GM12878 (cell line): Measurements from ENCODE around the gene ACSL4. TPM values are rescaled to one million over a fixed set of nuclear protein-coding genes. Genes with fewer than 3 reads are reported as not detected.

Experiments used
- ATAC-seq: fragments of 200-7000 bp; cut with Tn5 transposase; 3 replicates; pipeline ENCODE4 v1.9.1; 2020; ENCODE audit warnings: mild to moderate bottlenecking, moderate library complexity
- BruUV-seq: library from RNA; stranded (reverse); fragments of 400-500 nt; replicated peaks from 2 replicates; lab custom pipeline; 2021; lab: Mats Ljungman, UMichigan
- CTCF ChIA-PET: fragments of 300-600 bp; sonication (Branson Sonifier 250); formaldehyde crosslinking; extraction: SDS; loops from one replicate; lab custom pipeline; 2021; ENCODE audit warnings: inconsistent platforms; lab: Yijun Ruan, JAX
- POLR2A ChIA-PET: fragments of 350-600 bp; formaldehyde crosslinking; extraction: SDS; loops from one replicate; lab custom pipeline; 2021; ENCODE audit warnings: inconsistent platforms; lab: Charles Lee
- RAD21 ChIA-PET: fragments of 300-600 bp; sonication (Branson Sonifier 250); formaldehyde crosslinking; loops from one replicate; lab custom pipeline; 2023; ENCODE audit warnings: antibody characterized with exemption; ENCODE audit not compliant: unreplicated experiment; lab: Charles Lee
- SMC1A ChIA-PET: fragments of 300-600 bp; sonication (Branson Sonifier 250); formaldehyde crosslinking; loops from one replicate; lab custom pipeline; 2023; ENCODE audit not compliant: unreplicated experiment, uncharacterized antibody; lab: Charles Lee
- DNase-seq: peaks from one replicate; pipeline ENCODE4 v3.0.0-alpha.2; 2011; ENCODE audit warnings: low read depth, low spot score
- FAIRE-seq: peaks from 3 replicates; lab custom pipeline; 2011; peaks lifted over from hg19 to GRCh38; lab: Jason Lieb, UNC
- H2AFZ ChIP-seq: 2 replicates; pipeline ENCODE4 v1.6.0; 2011; ENCODE audit warnings: low read depth, low read length, control low read depth; ENCODE audit not compliant: control insufficient read depth
- H3K27ac ChIP-seq: 2 replicates; pipeline ENCODE4 v1.5.1; 2011; ENCODE audit warnings: control low read depth; ENCODE audit not compliant: control insufficient read depth, insufficient read depth
- H3K27me3 ChIP-seq, 2 experiments: replicated peaks in 1 of 2; 2 replicates each; pipeline versions ENCODE4 v1.6.0 to v1.6.1; 2011; ENCODE audit warnings: low read length in 1 of 2; ENCODE audit not compliant: control insufficient read depth in 2 of 2, insufficient read depth in 2 of 2
- H3K36me3 ChIP-seq, 2 experiments: 2 replicates each; pipeline ENCODE4 v1.5.1; 2011; ENCODE audit warnings: low read length in 1 of 2; ENCODE audit not compliant: control insufficient read depth in 2 of 2, insufficient read depth in 2 of 2
- H3K4me1 ChIP-seq: 2 replicates; pipeline ENCODE4 v1.6.1; 2011; ENCODE audit warnings: mild to moderate bottlenecking, low read length, moderate library complexity, mixed read lengths; ENCODE audit not compliant: control insufficient read depth, insufficient read depth
- H3K4me2 ChIP-seq: 2 replicates; pipeline ENCODE4 v1.6.0; 2011; ENCODE audit warnings: control low read depth; ENCODE audit not compliant: control insufficient read depth, insufficient read depth
- H3K4me3 ChIP-seq: fragments of 200-600 bp; sonication (generic); 2 replicates; pipeline ENCODE4 v1.5.1; 2016
- H3K79me2 ChIP-seq: 2 replicates; pipeline ENCODE4 v1.6.0; 2011; ENCODE audit warnings: low read length; ENCODE audit not compliant: control insufficient read depth, insufficient read depth
- H3K9ac ChIP-seq: 2 replicates; pipeline ENCODE4 v1.8.0; 2011; ENCODE audit warnings: low read length, control low read depth, mixed read lengths; ENCODE audit not compliant: control insufficient read depth, insufficient read depth
- H3K9me3 ChIP-seq: replicated peaks from 3 replicates; pipeline ENCODE4 v1.5.1; 2011; ENCODE audit warnings: mild to moderate bottlenecking, low read length; ENCODE audit not compliant: control insufficient read depth, insufficient read depth
- H4K20me1 ChIP-seq: 2 replicates; pipeline ENCODE4 v1.6.0; 2011; ENCODE audit not compliant: control insufficient read depth, insufficient read depth
- ETV6 ChIP-seq, 2 experiments: fragments of 450-650 bp in 1 of 2; IDR thresholded peaks in 1 of 2; conservative IDR thresholded peaks in 1 of 2; 2 replicates each; pipeline ENCODE4 v1.6.1; 2014; ENCODE audit warnings: antibody characterized with exemption in 1 of 2, borderline replicate concordance in 1 of 2, low read depth in 1 of 2, mild to moderate bottlenecking in 1 of 2, moderate library complexity in 1 of 2
- IKZF2 ChIP-seq, 2 experiments: fragments of 450-650 bp; IDR thresholded peaks; 2 replicates each; pipeline ENCODE4 v1.6.1; 2017; ENCODE audit warnings: mild to moderate bottlenecking in 2 of 2, moderate library complexity in 2 of 2
- NR2F1 ChIP-seq: fragments of 450-650 bp; conservative IDR thresholded peaks from 2 replicates; pipeline ENCODE4 v1.6.1; 2017; ENCODE audit warnings: mild to moderate bottlenecking
- SPI1 ChIP-seq: IDR thresholded peaks from 2 replicates; pipeline ENCODE4 v1.6.1; 2011; ENCODE audit warnings: low read depth, mild to moderate bottlenecking, low read length, moderate library complexity, borderline replicate concordance; ENCODE audit not compliant: insufficient read depth
- WGBS: methylation state at CpG from one replicate; pipeline ENCODE4 v1.1.6; 2016; ENCODE audit warnings: low lambda C conversion rate; ENCODE audit not compliant: insufficient replicate concordance, insufficient coverage; ENCODE audit errors: missing lambda C conversion rate; 5-methylcytosine and 5-hydroxymethylcytosine counted together
- in situ Hi-C: fragments of 300-500 bp; cut with MboI; formaldehyde crosslinking; loops from 9 replicates; pipeline ENCODE4 v1.14.3; 2018; ENCODE audit warnings: mixed read lengths
- intact Hi-C: fragments of 100-400 bp; cut with micrococcal nuclease; formaldehyde crosslinking; loops from one replicate; pipeline ENCODE4 v1.14.2; 2022; ENCODE audit not compliant: unreplicated experiment
- polyA plus RNA-seq, 11 experiments: library from polyadenylated mRNA; depleted of rRNA in 4 of 11; unstranded in 6 of 11; stranded (reverse) in 5 of 11; fragments of >200 nt; fragmentation: Nextera tagmentation in 4 of 11; fragmentation: Illumina TruSeq in 1 of 11; extraction: Ambion mirVana in 4 of 11; extraction: Trizol in 1 of 11; gene quantifications; 1 replicate in 1 of 11; 2 replicates in 10 of 11; pipeline versions ENCODE4 v1.2.1 to v1.2.3, GENCODE V29; 2011 to 2016; ENCODE audit warnings: inconsistent platforms in 2 of 11, missing spikeins in 2 of 11, low read depth in 1 of 11
- total RNA-seq, 4 experiments: library from RNA; depleted of rRNA in 3 of 4; stranded (reverse); fragments of >200 nt in 3 of 4; fragmentation: Illumina TruSeq in 1 of 4; extraction: Trizol in 1 of 4; gene quantifications; 2 replicates each; pipeline versions ENCODE4 v1.2.1 to v1.2.3, GENCODE V29; 2013 to 2021
- TF ChIP-seq, protein P1 (sequence below): fragments of 450-650 bp; IDR thresholded peaks from 2 replicates; pipeline ENCODE4 v1.6.1; 2017; ENCODE audit warnings: low read depth, mild to moderate bottlenecking, moderate library complexity
- TF ChIP-seq, protein P2 (sequence below): fragments of 450-650 bp; IDR thresholded peaks from 2 replicates; pipeline ENCODE4 v1.6.1; 2016; ENCODE audit warnings: mild to moderate bottlenecking

ACSL4 gene
- total and polyA plus RNA-seq, 10 of the 15 experiments (the other 5 are each of a cell fraction or from before 2014, with no cell fraction given): 20.7 to 66.6 (median 45.4) TPM

DNA sequence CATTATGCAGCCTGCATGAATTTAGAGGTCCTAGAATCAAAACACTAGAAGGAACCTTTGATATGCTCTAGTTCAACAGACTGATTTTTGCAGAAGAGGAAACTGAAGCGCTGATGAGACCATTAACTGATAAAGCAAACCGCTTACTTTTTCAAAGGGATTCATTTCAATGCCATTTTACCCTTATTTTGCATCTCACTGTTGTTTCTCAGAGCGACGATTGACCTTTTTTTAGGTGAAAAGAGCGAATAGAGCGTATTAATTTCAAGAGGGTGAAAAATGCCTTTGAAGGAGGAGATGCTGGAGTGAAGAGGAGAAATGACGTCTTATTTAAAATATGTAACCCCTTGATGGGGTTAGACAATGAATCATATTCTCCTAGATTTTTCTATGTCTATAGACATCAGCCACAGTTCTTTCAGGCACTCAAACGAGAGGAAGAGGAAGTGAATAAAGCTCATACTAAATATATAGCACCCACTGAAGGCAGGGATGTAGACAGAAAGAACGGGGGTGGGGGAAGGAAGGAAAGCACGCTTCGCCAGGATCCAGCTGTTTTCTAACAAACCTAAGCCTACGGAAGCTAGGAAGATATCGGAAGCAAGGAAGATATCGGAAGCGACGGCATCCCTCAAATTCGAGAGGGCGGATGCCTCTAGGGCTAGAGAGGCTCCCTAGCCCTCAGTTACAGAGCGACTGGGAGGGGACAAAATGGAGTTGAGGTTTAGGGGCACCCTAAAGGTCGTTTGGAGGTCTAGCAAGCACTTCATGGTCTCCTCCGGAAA, 848 bp downstream of the ACSL4 start:
- peak overlapping the region; percentile 86 for H3K9ac ChIP-seq
- H3K27ac ChIP-seq: peak overlapping the region; percentile 88
- ATAC-seq: peak; percentile 60
- TF ChIP-seq, protein P1, sequence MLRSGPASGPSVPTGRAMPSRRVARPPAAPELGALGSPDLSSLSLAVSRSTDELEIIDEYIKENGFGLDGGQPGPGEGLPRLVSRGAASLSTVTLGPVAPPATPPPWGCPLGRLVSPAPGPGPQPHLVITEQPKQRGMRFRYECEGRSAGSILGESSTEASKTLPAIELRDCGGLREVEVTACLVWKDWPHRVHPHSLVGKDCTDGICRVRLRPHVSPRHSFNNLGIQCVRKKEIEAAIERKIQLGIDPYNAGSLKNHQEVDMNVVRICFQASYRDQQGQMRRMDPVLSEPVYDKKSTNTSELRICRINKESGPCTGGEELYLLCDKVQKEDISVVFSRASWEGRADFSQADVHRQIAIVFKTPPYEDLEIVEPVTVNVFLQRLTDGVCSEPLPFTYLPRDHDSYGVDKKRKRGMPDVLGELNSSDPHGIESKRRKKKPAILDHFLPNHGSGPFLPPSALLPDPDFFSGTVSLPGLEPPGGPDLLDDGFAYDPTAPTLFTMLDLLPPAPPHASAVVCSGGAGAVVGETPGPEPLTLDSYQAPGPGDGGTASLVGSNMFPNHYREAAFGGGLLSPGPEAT: 0 out of 2 replicates have a peak, but pooled peaks have one; percentile 26
- TF ChIP-seq SPI1 (peak; percentile 53; the same call in 1 of the 2 replicates), NR2F1 (0 out of 2 replicates have a peak, but pooled peaks have one; percentile 24), IKZF2 (IDR thresholded peaks at IDR 0.05) (no peak), ETV6 (conservative IDR thresholded peaks at IDR 0.05 in 1 of 2, IDR thresholded peaks at IDR 0.05 in 1 of 2; ENCODE audit: borderline replicate concordance in 1 of 2, low read depth in 1 of 2) (peak in 1 of 2 experiments; percentile 62; a peak in 2 of 4 replicates)
- TF ChIP-seq, protein P2, sequence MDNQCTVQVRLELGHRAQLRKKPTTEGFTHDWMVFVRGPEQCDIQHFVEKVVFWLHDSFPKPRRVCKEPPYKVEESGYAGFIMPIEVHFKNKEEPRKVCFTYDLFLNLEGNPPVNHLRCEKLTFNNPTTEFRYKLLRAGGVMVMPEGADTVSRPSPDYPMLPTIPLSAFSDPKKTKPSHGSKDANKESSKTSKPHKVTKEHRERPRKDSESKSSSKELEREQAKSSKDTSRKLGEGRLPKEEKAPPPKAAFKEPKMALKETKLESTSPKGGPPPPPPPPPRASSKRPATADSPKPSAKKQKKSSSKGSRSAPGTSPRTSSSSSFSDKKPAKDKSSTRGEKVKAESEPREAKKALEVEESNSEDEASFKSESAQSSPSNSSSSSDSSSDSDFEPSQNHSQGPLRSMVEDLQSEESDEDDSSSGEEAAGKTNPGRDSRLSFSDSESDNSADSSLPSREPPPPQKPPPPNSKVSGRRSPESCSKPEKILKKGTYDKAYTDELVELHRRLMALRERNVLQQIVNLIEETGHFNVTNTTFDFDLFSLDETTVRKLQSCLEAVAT: 0 out of 2 replicates have a peak, but pooled peaks have one; percentile 20
- TF ChIP-seq, all 136 proteins: peak for 5
- BruUV-seq: no TSS peak
- Histone ChIP-seq H3K36me3 (no peaks in the 10 kb centered on the region), H2AFZ (peak overlapping the region; percentile 63), H3K4me1 (no peaks in the 10 kb centered on the region), H4K20me1 (no peaks in the 10 kb centered on the region), H3K4me3 (peak overlapping the region; percentile 69), H3K79me2 (peaks cover 49% of the 10 kb centered on the region), H3K9me3 (no peaks in the 10 kb centered on the region), H3K4me2 (peak overlapping the region; percentile 50), H3K27me3 (no peaks in the 10 kb centered on the region)
- DNase-seq (no peak), FAIRE-seq (no peak)
- POLR2A ChIA-PET: interaction anchor here (0.6 to 2.1 kb wide), 11 partner anchors 11 to 122 kb away, joined by 3 to 8 read pairs (median 3); no protein-coding TSS in a partner anchor
- CTCF ChIA-PET: interaction anchor here (1.0 to 5.0 kb wide), 6 partner anchors 13 to 125 kb away, joined by 3 to 16 read pairs (median 12); no protein-coding TSS in a partner anchor
- intact Hi-C loops (loop anchor here (2.0 to 5.0 kb wide), 2 partner anchors 51 to 125 kb away; no protein-coding TSS in a partner anchor), in situ Hi-C loops (no loop called here)
- 20% methylated on average over 21 of the region's 21 CpGs for WGBS
- RAD21 ChIA-PET: interaction anchor here (0.9 to 5.3 kb wide), 12 partner anchors 8 to 247 kb away, joined by 3 to 31 read pairs (median 5); no protein-coding TSS in a partner anchor
- SMC1A ChIA-PET: interaction anchor here (0.6 to 2.0 kb wide), 11 partner anchors 10 to 125 kb away, joined by 3 to 25 read pairs (median 3); no protein-coding TSS in a partner anchor
